GM21447 (cell line): ENCODE data around the gene DNMT3B.
"Not testable (repeated sequence)": the region's sequence is repeated elsewhere in the genome, so short reads cannot be mapped to it uniquely, and the experiment has no call there.

Experiments used
- ATAC-seq: cut with Tn5 transposase; IDR thresholded peaks from one replicate; pipeline ENCODE4 v1.9.1; 2021; ENCODE audit not compliant: unreplicated experiment

DNMT3B gene

DNA sequence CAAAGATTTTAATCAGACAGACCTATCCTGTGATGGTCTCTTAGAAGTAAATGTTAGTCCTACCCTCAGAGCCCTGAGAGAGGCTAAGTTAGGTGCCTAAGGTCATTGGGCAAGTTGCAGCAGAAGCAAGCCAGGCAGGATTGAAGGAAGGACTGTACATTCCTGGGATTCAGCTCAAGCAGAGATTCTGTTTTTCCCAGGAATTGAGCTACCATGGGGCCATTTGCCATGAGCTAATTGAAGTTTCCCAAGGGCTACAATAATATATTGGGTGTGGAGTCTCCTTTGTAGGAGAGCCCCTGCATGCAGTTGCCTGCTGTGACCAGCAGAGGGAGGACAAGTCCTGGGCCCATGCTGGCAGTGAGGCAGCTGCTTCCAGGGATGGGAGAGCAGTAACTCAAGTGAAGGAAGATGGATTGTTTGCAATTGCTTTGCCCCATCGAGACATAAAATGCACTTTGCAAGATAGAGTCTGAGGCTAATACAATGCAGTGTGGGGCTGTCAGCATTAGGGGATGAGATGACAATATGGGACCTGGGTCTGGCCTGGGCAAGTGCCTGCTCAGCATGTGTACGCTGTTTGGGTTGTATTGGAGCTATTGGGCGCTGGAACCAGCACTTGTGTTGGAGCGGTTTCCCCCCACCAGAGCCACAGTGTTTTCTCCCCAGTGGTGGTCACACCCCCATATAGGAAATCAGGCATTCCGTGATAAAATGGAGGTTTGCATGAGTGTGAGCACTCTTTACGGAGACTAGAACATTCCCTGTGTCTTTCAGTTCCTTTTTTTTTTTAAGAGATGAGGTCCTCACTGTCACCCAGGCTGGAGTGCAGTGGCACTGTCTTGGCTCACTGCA, 27.9 kb downstream of the DNMT3B start:
- ATAC-seq: no peak

DNA sequence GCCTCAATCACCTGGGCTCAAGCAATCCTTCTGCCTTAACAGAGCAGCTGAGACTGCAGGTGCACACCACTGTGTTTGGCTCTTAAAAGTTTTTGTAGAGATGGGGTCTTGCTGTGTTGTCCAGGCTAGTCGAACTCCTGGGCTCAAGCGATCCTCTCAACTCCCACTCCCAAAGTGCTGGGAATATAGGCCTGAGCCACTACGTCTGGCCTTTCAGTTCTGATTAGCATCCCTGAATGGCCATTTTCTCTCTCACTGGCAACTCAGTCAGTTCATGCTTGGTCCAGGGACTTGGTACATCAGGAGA, 28.5 kb downstream of the DNMT3B start:
- ATAC-seq: no peak

DNA sequence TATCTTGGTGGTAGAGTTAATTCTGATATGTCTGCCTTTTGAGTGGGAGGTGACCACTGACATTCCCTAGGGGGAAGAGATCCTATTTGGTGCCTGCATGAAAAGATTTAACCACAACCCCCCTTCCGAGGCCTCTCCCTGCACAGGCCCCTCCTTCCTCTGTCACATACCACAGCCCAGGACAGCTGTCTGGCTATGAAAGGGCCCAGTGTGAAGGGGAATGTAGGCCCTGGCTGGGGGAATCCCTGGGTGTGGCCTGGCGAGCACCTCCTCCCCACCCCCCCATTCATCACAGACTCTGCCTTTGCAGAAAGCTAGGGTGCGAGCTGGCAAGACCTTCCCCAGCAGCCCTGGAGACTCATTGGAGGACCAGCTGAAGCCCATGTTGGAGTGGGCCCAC, 30.1 kb downstream of the DNMT3B start:
- no peak for ATAC-seq

DNA sequence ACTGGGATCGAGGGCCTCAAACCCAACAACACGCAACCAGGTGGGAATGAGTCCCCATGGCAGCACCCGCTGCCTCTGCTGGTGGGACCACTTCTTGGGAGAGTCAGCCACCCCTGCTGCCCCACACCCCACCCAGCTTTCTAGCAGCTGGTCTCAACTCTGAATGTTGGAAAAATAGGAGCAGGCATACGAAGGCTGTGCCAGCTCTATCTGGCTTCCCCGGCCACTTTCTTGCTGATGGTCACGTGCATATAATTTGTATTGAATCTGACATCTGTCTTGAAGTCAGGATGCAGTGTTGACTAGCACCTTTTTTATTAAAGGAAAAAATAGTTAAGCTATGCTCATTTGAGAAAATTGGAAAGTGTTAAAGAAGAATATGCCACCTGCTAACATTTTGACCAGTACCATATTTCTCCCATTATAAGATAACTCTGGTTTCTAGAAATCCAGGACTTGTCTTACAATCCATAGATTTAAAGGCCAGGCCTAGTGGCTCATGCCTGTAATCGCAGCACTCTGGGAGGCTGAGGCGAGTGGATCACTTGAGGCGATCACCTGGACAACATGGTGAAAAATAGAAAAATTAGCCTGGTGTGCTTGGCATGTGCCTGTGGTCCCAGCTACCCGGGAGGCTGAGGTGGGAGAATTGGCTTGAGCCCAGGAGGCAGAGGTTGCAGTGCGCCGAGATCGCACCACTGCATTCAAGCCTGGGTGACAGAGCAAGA, 30.7 kb downstream of the DNMT3B start:
- ATAC-seq: no peak

DNA sequence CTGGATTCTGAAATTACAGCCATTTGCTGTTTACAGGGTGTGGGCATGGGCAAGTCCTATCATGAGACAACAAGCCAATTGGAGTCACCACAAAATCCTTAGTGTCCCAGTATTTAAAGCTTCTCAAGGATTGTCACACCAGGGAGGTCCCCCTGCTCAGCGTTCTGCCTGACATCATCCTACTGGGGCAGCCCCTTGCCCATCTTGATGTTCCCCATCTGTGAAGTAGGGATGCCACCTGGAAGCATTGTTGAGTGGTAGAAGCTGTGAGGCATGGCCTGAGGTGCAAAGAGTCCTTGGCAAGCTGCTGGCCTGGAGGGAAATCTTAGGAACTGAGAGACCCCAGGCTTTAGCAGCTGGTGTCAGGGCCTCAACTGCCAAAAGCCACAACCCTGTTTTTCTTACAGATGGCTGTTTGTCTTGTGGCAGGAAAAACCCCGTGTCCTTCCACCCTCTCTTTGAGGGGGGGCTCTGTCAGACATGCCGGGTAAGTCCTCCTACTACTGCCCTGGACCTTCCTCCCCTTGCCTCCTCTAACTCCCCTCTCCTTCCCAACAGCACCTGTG, 34.3 kb downstream of the DNMT3B start:
- ATAC-seq: no peak

DNA sequence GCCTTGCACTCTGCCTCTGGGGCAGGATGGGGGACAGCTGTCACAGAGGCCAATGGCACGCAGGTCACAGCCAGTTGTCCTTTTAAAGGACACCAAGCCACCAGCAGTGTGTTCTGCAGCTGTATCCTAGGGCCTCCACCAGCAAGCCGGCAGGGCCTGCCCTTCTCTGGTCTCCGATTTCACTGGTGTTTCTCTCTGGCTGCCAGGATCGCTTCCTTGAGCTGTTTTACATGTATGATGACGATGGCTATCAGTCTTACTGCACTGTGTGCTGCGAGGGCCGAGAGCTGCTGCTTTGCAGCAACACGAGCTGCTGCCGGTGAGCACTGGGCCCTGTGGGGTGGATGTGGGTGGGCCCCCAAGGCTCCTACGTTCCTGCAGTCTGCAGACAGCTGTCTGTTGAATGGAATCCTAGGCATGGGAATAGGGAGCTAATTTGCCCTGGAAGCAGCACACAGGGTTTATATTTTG, 34.8 kb downstream of the DNMT3B start:
- ATAC-seq: no peak

DNA sequence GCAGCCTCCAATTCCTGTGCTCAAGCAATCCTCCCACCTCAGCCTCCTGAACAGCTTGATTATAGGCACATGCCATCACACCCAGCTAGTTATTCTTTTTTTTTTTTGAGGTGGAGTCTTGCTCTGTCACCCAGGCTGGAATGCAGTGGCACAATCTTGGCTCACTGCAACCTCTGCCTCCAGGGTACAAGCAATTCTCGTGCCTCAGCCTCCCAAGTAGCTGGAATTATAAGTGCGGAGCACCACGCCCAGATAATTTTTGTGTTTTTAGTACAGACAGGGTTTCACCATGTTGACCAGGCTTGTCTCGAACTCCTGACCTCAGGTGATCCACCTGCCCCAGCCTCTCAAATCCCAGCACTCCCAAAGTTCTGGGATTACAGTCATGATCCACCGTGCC, 35.4 kb downstream of the DNMT3B start:
- ATAC-seq: not testable (repeated sequence)

DNA sequence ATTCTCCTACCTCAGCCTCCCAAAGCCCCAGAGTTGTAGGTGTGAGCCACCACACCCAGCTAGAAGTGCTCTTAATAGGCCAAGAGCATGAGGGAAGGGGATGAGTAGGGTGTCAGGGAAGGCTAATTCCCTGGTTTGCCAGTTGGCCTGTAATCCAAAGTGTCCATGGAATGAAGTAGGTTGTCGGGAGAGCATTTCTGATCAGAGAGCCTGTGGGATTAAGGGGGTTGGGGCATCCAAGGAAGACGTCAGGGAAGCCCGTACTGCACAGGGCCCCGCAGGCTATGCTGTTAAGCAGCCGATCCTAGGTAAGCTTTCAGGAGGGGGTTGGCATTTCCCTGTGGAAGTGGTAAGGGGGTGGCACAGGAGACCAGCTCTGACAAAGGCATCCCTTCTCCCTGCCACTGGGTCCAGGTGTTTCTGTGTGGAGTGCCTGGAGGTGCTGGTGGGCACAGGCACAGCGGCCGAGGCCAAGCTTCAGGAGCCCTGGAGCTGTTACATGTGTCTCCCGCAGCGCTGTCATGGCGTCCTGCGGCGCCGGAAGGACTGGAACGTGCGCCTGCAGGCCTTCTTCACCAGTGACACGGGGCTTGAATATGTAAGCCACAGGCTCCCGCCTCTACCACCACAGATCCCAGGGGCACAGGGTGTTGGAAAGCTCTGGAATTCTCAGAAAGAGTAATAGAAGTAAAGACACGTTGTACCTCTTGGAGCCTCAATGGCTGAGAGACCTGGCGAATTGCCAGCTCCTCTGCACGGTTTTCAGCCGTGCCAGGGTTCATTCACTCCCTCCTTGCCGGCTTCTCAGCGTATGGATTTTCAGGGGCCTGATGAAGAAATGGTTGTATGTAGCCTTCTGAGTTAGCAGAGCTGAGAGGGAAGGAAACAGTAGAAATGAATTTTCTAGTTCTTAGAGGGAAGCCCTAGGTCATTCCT, 36.1 kb downstream of the DNMT3B start:
- no peak for ATAC-seq

DNA sequence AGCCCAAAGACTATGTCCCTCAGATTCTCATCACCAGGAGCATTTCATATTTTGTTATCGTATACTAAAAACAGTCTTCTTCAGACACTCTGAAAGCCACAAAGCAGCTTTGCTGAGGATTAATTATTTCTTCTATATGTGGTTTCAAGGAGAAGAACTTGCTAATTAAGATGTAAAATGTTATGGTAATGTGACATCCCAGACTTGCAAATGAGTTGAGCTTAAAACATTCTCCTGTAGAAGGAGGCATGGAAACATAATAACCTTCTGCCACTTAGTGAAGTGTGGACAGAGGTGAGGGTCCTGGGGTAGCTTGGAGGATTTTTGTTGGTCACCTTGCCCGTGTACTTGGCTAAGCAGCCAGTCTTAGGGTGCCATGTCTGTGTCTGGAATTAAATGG, 40.9 kb downstream of the DNMT3B start:
- no peak for ATAC-seq

DNA sequence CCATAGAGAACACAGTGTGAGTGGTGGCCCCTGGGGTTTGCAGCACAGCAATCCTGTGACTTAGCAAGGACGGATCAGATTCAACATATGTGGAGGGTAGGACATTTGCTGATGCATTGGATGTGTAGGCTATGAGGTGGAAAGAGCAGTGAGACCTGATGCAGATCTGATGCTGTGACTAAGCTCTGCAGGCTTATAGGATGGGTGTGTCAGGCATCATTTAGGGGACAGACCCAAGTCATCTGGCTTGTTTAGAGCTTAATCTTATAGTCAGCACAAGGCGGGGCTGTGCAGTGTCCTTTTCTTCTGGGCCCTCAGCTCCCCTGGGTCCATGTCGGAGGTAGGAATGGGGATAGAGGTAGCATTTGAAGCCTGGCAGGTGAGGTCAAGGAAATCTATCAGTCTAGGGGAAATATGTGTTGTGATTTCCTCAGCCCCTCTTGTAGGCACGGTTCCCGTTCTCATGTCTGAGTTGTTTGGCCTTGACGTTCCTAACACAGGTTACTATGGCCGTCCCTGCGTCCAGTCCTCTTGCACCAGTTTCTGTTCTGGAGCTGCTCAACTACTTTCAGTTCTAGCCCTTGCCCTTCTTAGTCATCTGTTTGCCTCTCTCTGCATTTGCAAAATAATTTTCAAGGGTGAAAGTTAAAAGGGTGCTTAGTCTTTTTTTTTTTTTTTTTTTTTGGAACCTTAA, 42.0 kb downstream of the DNMT3B start:
- ATAC-seq: no peak

DNA sequence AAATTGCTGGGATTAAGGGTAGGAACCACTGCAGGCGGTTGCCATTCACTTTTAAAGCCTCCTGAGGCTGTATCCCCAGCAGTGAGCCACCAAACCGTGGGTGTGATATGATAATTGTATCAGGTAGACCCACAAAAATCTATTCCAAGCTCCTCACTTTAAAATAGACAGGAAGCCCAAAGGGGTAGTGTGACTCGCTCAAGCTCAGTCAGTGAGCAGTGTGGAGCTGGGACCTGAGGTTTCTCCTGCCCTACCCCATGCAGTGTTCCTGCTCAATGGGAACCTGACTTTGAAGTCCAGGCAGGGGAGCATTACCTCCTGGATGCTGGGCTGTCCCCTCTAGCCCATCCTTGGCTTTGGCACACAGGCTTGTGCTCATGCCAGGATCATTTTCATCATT, 42.6 kb downstream of the DNMT3B start:
- ATAC-seq: no peak

DNA sequence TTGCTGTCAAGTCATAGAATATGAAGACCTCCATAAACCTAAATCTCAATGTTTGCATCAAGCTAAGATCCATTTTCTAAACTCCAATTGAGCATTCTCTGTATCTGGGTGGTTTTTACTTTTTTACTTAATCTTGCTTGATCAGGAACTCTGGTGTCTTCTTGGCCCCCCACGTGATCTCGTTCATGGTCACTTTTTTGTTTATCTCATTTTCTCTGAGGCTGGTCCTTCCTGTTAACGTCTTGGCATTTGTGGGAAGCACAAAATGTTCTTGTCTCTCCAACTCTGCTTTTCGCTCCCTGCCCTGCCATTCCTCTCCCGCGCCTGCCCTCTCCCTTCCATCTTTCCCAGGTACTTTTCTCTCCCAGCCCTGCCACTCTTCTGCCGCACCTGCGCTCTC, 43.5 kb downstream of the DNMT3B start:
- no peak for ATAC-seq

DNA sequence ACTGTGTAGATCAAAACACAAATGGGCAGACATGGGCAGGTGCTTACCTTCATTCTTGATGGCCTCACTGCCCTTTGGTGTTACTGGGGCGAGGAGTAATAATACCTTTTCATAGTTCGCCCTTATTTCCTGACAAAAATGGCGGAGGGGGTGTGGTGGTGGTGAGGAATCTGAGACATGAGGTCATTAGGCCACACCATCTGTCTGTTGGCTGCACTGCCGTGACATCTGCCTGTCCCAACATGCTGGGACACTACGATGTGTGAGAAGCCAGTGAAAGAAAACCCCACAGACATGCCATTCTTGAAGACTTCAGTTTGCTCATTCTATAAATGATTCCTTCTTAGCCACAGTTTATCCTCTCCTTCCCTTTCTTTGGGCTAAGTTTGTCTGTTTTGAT, 44.2 kb downstream of the DNMT3B start:
- ATAC-seq: no peak

DNA sequence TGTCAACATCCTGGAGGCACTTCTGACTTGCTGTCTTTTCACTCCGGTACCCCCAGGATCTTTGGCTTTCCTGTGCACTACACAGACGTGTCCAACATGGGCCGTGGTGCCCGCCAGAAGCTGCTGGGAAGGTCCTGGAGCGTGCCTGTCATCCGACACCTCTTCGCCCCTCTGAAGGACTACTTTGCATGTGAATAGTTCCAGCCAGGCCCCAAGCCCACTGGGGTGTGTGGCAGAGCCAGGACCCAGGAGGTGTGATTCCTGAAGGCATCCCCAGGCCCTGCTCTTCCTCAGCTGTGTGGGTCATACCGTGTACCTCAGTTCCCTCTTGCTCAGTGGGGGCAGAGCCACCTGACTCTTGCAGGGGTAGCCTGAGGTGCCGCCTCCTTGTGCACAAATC, 45.5 kb downstream of the DNMT3B start:
- no peak for ATAC-seq

DNA sequence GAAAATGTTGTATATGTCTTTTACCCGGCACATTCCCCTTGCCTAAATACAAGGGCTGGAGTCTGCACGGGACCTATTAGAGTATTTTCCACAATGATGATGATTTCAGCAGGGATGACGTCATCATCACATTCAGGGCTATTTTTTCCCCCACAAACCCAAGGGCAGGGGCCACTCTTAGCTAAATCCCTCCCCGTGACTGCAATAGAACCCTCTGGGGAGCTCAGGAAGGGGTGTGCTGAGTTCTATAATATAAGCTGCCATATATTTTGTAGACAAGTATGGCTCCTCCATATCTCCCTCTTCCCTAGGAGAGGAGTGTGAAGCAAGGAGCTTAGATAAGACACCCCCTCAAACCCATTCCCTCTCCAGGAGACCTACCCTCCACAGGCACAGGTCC, 46.3 kb downstream of the DNMT3B start:
- no peak for ATAC-seq

DNA sequence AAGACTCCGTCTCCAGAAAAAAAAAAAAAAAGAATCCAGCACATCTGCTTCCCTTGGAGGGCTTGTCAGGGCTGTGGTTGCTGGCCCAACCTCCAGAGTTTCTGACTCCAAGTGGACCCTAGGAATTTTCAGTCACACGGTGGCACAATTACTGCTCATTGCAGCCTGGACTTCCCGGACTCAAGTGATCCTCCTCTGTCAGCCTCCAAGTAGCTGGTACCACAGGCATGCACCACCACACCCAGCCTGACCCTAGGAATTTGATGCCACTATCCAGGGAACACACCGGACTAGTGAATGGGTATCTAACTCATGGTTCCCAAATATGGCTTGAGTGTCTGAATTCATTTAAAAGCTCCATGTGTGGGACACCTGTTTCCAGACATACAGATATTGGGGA, 47.7 kb downstream of the DNMT3B start:
- ATAC-seq: no peak

DNA sequence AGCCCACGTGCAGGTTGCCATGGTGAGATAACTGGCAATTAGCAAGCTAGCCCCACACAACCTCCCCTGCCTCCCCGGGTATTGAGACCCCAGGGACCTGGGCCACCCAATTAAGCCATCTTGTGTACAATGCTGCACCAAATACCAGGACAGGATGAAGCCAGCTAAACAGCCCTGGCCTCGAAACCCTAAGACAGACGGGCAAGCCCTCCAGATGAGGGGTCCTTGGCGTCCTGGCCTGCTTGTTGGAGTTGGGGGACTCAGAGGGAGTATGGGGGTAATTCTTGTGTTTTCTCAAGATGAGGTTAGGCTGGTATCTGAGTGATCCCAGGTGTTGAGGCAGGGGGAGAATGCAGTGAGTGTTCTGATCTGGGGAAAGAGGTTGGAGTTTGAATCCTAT, 48.8 kb downstream of the DNMT3B start:
- ATAC-seq: no peak

DNA sequence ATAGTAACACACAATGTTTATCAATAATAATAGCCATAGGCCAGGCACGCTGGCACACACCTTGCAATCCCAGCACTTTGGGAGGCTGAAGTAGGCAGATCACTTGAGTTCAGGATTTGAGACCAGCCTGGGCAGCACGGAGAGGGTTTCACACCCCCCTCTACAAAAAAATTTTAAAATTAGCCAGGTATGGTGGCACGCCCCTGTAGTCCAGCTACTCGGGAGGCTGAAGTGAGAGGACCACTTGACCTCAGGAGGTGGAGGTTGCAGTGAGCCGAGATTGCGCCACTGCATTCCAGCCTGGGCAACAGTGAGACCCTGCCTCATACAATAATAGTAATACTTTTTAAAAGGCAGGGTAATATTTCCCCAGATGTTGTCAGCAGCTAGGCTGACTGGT, 49.7 kb downstream of the DNMT3B start:
- no peak for ATAC-seq

DNA sequence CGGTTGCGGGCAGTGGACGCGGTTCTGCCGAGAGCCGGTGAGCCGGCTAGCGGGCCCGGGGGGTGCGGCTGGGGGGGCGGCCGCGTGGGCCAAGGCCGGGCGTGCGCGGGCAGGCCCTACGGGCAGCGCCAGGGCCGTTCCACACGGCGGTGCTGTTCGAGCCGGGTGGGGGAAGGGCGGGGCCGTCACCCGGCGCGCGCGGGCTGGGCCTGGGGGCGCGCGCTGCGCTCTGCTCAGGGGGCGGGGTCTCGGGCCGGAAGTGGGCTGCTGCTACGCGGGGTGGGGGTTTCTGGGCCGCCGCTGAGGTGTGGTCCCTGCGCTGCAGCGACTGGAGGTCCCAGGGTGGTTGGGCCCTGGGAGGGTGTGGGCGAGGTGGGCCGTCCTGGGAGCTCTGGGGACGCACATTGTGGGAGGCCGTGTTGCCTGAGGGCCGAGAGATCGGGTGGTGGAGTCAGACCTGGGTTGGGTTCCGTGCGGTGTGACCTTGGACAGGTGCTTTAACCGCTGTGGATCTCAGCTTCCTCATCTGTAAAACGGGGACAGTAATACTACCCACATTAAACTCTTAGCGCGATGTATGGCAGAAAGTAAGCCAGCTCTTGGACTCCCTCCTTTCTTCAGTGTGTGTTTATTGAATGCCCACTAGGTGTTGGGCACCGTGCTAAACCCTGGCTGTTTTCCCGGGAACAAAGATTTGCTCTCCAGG, 58.0 kb downstream of the DNMT3B start:
- peak; percentile 57 for ATAC-seq
